Cerebellar cortex (tissue), 1 donor: ENCODE measurements around the gene BCAS2.

Source experiments
- DNase-seq: peaks from one replicate; pipeline ENCODE4 v3.0.0-alpha.2; 2015; ENCODE audit warnings: low spot score

Gene BCAS2

DNA sequence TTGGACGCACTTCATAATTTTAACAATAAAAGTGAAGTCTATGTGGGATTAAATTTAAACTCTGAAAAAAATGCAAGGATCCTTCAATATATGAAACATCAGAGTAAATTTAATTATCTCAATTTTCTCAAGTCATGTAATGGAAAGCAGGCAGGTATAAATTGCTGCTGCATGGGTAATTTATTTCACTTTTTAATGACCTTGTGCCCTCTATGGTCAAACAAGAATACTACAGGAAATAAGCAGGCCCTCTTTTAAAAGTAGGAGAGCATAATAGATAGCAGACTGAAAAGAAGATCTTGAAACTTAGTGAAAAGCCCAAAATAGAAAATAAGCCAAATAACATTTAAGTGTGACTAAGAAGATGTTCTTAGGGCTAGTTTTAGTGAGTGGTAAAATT, 22.9 kb downstream of the BCAS2 start:
- DNase-seq = no peak

DNA sequence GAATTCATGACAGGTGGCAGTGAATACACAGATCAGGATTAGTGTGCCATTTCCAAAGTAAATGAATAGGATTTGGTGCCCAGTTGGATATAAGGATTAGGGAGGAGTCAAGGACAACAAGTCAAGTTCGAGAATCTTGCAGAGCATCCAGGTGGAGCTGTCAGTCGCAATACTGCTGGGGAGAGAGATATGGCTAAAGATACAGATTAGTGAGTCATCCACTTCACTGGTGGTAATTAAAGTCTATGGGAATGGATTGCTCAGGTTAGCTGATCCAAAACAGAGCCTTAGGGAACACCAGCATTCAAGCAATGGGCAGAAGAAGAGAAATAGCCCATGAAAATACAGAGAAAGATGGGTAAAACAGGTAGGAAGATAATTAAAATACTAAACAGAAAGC, 26.8 kb downstream of the BCAS2 start:
- DNase-seq = no peak

DNA sequence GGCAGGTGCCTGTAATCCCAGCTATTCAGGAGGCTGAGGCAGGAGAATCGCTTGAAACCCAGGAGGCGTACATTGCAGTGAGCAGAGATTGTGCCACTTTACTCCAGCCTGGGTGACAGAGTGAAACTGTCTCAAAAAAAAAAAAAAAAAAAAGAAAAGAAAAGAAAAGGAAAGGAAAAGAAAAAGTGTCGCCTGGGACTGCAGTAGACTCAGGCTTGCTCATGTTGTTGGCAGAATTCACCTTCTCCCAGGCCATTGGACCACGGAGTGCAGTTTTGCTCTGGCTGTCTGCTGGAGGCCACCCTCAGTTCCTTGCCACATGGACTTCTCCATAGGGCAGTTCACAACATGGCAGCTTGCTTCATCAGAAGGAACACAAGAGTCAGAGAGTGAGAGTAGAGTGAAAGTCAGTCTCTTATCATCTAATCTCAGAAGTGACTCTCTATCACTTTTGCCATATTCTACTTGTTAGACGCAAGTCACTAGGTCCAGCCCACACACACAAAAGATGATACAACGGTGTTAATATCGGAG, 29.2 kb downstream of the BCAS2 start:
- no peak for DNase-seq

DNA sequence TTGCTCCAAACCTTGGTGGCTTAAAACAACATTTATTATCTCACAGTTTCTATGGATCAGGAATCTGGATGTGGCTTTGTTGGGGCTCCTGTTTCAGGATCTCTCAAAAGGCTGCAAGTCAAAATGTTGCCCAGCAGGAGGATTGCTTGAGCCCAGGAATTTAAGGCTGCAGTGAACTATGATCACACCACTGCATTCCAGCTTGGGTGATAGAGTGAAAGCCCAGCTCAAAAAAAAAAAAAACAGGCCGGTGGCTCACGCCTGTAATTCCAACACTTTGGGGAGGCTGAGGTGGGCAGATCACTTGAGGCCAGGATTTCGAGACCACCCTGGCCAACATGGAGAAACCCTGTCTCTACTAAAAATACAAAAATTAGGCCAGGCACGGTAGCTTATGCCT, 30.0 kb downstream of the BCAS2 start:
- no peak for DNase-seq

DNA sequence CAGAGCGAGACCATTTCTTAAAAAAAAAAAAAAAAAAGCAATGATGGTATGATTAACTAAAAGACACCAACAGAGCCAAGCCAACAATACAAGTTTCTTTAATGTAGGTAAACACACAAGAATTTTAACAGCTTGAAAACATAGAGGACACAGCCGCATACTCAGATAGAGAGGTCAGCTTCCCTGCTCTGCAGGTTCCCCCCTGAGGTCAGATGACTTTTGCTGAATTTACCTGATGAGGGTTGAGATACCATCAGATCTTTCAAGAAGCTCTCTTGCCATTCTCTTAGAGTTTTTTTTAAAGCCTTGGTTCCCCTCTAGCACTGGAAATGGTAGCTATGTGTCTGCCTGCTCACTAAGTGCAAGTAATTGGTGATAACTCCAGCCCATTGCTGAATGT, 31.1 kb downstream of the BCAS2 start:
- DNase-seq = no peak

DNA sequence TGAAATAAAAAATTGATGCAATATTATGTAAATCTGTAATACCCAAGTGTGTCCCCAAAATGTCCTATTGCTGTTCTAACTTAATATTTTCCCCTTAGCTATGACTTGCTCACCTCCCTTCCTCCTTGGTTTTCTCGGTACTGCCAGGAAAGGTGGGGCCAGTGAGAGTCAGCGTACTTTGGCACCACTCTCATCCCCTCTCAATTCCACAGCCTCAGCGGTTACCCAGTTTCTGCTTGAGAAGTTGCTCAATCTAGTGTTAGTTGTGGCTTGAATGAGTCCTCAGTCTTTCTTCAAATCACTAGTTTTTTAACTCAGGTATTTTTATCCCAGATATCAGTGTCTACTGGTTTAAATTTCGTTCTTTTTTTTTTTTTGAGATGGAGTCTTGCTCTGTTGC, 32.3 kb downstream of the BCAS2 start:
- no peak for DNase-seq

DNA sequence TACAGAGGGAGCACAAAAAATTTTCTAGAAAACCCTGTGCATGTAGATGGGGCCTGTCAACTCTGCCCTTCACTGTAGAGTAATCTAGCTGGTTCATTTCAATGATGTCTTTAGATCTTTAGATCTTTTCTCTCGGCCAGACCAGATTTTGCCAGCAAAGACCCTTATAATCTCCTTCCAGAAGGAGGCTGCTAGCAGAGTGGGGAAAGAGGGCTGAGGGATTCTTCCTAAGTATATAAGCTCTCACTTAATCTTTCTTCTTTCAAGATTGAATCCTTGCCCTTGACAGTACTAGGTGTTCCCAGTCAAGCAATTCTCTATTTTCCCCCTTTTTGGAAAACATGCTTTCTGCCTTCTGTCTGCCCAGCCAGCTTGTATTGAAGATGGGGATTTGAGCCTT, 34.3 kb downstream of the BCAS2 start:
- no peak for DNase-seq

DNA sequence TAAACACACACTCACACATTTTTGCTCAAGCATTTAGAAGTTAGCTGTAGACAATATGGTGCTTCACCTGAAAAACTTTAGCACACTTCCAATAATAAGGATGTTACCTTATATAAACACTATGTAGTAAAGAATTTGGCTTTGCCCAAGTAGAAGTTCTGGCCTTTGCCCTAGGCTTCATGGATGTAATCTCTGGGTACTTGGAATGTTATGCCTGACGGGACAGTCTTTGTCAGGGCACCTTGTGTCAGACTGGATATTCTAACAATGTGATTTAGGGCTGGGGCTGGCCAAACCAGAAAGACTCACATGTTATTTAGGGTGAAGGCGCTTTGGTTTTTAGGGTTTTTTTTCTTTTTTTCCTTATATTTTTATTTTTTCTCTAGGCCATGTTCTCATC, 35.6 kb downstream of the BCAS2 start:
- DNase-seq = no peak

DNA sequence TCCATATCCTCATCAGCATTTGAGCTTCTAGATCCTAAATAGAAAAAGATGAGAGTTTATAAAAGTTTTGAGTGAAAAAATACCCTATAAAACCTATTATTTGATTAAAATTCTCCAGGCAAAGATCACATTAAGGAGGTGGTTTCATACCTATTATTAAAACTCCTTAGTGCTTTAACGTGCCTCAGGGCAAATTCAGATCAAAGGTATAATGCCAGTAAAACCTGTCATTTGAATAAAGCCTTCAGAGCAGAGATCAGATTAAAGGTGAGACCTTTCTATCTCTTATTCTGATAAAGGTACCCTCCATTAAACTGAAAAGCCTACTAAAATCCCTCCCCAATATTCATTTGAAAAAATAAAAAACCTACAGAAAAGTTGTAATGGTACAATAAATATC, 36.1 kb downstream of the BCAS2 start:
- no peak for DNase-seq

DNA sequence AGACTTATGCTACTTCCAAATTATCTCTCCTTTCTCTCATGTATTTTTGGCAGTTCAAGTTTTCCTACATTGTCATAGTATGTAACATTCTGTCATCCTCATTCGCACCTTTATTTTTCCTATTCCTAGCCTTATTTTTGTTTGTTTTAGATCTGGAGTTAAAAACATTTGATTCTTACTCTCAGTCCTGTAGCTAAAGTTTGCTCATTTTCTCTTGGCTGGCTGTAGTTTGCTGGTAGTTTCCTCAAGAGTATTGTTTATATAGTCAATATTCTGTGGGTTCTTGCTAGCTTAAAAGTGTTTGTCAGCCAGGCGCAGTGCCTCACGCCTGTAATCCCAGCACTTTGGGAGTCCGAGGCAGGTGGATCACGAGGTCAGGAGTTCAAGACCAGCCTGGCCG, 40.6 kb downstream of the BCAS2 start:
- no peak for DNase-seq

DNA sequence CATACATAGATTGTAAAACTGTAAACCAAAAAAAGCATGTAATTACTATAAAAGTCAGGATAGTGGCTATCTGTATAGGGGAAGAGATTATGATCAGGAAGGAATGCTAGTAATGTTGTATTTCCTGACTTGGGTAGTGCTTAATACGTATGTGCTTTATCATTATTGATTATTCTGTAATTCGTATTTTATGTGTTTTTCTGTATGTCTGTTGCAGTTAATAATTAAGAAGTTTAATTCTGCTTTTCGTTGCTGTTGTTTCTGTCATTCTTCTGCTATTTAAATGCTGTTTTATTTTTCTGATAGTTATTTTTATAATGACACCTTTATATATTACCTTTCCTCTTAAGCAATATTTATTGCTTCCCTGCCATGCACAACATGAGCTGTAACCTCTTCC, 41.1 kb downstream of the BCAS2 start:
- DNase-seq = no peak

DNA sequence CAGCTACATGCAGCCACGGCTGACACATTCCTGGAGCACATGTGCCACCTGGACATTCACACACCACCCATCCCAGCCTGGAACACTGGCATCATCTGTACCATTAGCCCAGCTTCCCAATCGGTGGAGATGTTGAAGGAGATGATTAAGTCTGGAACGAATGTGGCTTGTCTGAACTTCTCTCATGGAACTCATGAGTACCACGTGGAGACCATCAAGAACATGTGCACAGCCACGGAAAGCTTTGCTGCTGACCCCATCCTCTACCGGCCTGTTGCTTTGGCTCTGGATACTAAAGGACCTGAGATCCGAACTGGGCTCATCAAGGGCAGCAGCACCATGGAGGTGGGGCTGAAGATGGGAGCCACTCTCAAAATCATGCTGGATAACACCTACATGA, 45.4 kb downstream of the BCAS2 start:
- no peak for DNase-seq

DNA sequence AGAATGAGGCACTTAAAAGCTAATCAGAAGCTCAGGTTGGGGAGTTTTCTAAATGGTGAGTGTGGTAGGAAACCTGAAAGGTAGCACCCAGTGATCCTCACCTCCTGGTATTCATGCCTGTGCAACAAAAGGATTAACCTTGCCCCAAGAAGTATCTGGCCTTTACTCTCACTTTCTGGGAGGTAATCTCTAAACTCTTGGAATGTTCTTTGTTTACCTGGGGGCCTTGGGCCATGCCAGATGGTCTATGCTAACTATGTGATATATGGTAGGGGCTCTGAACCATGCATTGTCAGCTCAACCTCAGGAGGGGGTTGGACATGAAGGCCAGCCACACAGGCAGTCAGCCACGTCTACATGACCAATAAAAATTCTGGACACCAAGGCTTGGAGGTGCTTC, 46.0 kb downstream of the BCAS2 start:
- DNase-seq = no peak

DNA sequence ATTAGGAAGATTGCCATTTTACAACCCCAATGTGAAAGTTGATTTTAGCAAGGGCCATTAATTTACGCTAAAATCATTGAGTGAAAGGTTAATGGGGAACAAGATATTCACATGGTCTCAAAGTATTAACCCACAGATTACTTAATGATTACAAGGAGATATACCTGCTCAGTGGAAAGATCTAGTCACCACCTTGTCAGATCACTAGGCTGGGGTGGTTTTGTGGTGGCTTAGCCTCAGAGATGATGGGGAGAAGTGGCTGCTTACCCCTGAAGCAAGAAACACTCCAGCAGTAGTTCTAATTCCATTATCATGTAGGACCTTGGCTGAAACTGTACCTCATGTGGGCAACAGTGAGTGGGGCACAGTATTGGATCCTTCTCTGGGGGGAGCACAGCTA, 50.3 kb downstream of the BCAS2 start:
- DNase-seq = no peak

DNA sequence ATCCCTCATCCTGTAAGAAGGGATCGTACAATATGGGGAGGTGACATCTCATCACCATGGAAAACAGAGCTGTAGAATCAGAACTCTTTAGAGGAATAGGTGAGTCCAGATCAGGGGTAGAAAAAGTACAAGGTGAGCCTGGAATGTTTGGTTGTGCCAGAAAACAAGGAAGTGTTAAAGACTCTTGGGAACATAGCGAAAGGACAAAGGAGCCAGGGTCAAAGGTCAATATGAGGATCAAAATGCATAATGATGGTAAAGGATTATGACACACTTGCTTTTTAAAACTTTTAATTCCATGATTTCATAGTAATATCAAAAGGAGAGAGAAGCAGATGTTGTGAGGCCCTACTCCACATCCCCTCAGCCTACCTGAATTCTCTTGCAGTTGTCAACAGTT, 51.2 kb downstream of the BCAS2 start:
- no peak for DNase-seq

DNA sequence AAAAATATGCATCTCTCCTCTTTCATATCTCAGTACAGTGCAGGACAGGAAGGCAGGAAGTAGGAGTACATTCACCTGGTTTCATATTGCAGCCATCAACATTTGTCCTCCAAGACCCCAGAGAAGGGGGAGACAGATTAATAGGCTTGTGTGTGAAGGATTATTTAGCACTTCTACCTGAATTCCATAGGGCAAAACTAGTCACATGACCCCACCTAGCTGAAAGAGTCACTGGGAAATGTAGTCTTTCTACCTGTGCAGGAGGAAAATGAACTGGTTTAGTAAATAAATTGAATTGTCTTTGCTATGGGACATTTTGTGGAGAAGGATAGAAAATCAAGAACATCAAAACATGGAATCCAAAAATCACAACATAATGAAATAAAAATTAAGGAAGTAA, 56.5 kb downstream of the BCAS2 start:
- no peak for DNase-seq

DNA sequence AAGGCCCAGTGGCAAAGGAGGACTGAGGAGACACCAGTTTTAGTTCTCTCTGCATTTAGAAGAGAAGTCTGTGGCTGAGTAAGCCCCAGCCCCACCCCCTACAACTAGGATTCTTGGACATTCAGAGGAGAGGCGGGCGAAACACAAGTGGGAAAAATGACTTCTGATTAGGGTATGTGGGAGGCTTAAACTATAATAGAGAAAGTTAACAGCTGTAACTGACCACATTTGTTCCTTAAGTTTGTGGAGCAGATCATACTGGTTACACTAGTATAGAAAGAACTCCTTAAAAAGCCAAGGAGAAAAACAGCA, 59.2 kb downstream of the BCAS2 start:
- no peak for DNase-seq

DNA sequence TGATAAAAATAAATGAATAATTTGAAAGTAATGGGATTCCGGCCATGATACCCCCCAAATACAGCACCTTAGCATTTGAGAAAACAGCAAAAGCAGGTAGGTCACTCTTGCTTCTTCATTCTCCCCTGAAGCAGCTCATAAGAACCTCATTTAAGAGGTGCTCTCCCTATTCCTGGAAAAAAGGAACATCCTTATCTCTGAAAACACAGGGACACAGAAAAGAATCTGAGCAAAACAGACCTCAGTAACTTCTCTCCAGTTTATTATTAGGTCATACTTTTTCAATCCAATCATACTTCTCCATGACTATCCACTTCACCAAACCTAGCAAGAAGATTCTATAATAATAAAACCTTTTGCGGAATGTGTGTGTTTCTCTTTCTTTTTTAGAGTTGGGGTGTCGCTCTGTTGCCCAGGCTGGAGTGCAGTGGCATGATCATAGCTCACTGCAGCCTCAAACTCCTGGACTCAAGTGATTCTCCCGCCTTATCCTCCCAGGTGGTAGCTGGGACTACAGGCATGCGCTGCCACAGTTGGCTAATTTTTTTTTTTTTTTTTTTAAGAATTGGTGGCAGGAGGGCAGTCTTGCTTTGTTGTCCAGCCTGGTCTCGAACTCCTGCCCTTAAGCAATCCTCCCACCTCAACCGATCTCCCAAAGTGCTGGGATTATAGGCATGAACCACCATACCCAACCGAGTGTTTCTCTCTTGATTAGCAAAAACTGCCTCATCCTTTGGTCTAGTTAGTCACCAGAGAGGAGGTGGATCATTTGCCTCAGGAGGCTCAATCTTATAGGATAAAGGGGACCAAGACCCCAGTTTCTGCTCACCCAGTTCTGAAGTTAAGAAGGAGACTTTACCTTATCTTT, 59.8 kb downstream of the BCAS2 start:
- no peak for DNase-seq
